Measurements from ENCODE around the gene PA2G4.

The PA2G4 gene

GRCh38 chr12:56159482-56160192 lies 55.3 kb downstream of the PA2G4 start:
- TF ChIP-seq CTCF (IDR thresholded peaks at IDR 0.05; ENCODE audit: low read depth, low read length) (no peak), EZH2phosphoT487 (IDR thresholded peaks at IDR 0.05; ENCODE audit: low read depth) (no peak)
- Histone ChIP-seq H3K27me3 (ENCODE audit: low read depth, low read length) (no peaks in the 10 kb centered on the region), H3K9ac (ENCODE audit: low read length) (peak overlapping the region; percentile 99), H3K4me1 (ENCODE audit: low read length) (peaks cover 21% of the 10 kb centered on the region), H3K79me2 (ENCODE audit: low read length) (peaks cover 29% of the 10 kb centered on the region), H3K9me3 (ENCODE audit: insufficient read depth, low read length) (no peaks in the 10 kb centered on the region), H3K4me3 (ENCODE audit: low read length) (peak overlapping the region; percentile 90), H2AFZ (ENCODE audit: low read depth, low read length) (no peak overlapping the region), H3K36me3 (replicated peaks; ENCODE audit: low read depth, low read length) (peaks cover 58% of the 10 kb centered on the region), H4K20me1 (ENCODE audit: insufficient read depth, low read length) (peaks cover 24% of the 10 kb centered on the region), H3K4me2 (ENCODE audit: low read length) (peak overlapping the region; percentile 91), H3K27ac (ENCODE audit: low read length) (peak overlapping the region; percentile 81)

DNA sequence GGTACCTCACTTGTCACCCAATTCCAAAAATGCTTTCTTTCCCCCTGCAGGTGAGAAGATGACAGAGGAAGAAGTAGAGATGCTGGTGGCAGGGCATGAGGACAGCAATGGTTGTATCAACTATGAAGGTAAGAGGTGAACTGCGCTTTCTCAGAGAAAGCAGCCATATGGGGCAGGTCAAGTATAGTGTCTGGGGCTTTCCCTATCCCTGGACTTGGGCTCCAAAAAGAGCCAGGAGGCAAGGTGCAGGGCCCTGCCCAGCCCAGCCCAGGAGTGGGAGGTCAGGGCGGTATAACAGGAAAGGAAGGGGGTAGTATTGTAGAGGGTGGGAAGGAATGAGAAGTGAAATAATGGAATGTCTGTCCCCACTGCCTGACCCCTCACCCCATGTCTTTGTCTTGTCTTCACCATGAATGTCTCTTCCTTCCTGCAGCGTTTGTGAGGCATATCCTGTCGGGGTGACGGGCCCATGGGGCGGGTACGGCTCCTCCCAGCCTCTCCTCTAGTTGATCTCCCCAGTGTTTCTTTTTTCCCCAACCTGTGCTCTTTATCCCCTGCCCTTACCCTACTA lies 55.9 kb downstream of the PA2G4 start:
- peaks cover 62% of the 10 kb centered on the region for H3K36me3 ChIP-seq (replicated peaks; ENCODE audit: low read depth, low read length)
- H3K4me3 ChIP-seq (ENCODE audit: low read length) = peak overlapping the region; percentile 90
- H3K27me3 ChIP-seq (ENCODE audit: low read depth, low read length) = no peaks in the 10 kb centered on the region
- H3K27ac ChIP-seq (ENCODE audit: low read length) = no peak overlapping the region
- H3K9me3 ChIP-seq (ENCODE audit: insufficient read depth, low read length) = no peaks in the 10 kb centered on the region
- H3K9ac ChIP-seq (ENCODE audit: low read length) = no peak overlapping the region
- H2AFZ ChIP-seq (ENCODE audit: low read depth, low read length) = no peak overlapping the region
- peaks cover 21% of the 10 kb centered on the region for H3K4me1 ChIP-seq (ENCODE audit: low read length)
- peaks cover 24% of the 10 kb centered on the region for H4K20me1 ChIP-seq (ENCODE audit: insufficient read depth, low read length)
- H3K79me2 ChIP-seq (ENCODE audit: low read length) = peaks cover 29% of the 10 kb centered on the region
- no peak for TF ChIP-seq EZH2phosphoT487 (IDR thresholded peaks at IDR 0.05; ENCODE audit: low read depth)
- no peak for TF ChIP-seq CTCF (IDR thresholded peaks at IDR 0.05; ENCODE audit: low read depth, low read length)
- peak overlapping the region; percentile 91 for H3K4me2 ChIP-seq (ENCODE audit: low read length)

DNA sequence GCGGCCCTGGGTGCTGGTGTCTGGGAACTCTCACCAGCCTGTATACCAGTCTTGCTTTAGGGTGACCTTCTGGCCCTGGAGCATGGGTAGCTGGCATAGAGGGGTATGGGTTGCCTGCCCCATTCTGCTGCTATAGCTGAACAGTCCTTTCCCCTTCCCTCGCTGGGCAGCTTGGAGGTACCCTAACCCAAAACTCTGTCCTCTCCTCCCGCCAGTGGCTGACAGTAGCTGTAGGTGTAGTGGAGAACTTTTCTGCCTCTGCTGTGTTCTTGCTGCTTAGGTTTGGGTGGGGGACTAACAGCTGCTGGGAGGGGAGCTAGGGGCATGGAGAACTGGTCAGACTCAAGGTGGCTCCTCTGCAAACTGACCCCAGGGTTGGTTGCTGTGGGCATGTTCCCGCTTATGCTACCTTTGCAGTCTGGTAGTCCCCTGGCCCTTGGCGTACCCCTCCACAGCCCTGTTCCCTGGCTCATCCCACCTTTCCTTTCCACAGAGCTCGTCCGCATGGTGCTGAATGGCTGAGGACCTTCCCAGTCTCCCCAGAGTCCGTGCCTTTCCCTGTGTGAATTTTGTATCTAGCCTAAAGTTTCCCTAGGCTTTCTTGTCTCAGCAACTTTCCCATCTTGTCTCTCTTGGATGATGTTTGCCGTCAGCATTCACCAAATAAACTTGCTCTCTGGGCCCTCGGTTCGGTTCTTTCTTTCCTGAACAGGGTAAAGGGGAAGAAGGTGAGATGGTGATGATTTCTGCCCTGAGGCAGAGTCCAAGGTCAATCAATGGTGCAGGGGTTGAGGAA lies 56.7 kb downstream of the PA2G4 start:
- H3K9me3 ChIP-seq (ENCODE audit: insufficient read depth, low read length) = no peaks in the 10 kb centered on the region
- no peak overlapping the region for H3K4me3 ChIP-seq (ENCODE audit: low read length)
- H3K4me1 ChIP-seq (ENCODE audit: low read length) = peaks cover 21% of the 10 kb centered on the region
- H3K27ac ChIP-seq (ENCODE audit: low read length) = no peak overlapping the region
- peaks cover 68% of the 10 kb centered on the region for H3K36me3 ChIP-seq (replicated peaks; ENCODE audit: low read depth, low read length)
- H4K20me1 ChIP-seq (ENCODE audit: insufficient read depth, low read length) = peaks cover 24% of the 10 kb centered on the region
- no peak overlapping the region for H3K9ac ChIP-seq (ENCODE audit: low read length)
- TF ChIP-seq EZH2phosphoT487 (IDR thresholded peaks at IDR 0.05; ENCODE audit: low read depth) (no peak), CTCF (IDR thresholded peaks at IDR 0.05; ENCODE audit: low read depth, low read length) (no peak)
- H3K4me2 ChIP-seq (ENCODE audit: low read length) = peak overlapping the region; percentile 91; the same call in 1 of the 2 replicates
- no peak overlapping the region for H2AFZ ChIP-seq (ENCODE audit: low read depth, low read length)
- peaks cover 29% of the 10 kb centered on the region for H3K79me2 ChIP-seq (ENCODE audit: low read length)
- no peaks in the 10 kb centered on the region for H3K27me3 ChIP-seq (ENCODE audit: low read depth, low read length)

Data from OCI-LY3 (cell line).